GM19328 (cell line): ENCODE data around the gene RNF13.
"Not testable (repeated sequence)": the region's sequence is repeated elsewhere in the genome, so short reads cannot be mapped to it uniquely, and the experiment has no call there.

Source experiments
- ATAC-seq: cut with Tn5 transposase; IDR thresholded peaks from one replicate; pipeline ENCODE4 v1.9.1; 2021; ENCODE audit warnings: mild to moderate bottlenecking, moderate library complexity; ENCODE audit not compliant: unreplicated experiment

Gene RNF13

DNA sequence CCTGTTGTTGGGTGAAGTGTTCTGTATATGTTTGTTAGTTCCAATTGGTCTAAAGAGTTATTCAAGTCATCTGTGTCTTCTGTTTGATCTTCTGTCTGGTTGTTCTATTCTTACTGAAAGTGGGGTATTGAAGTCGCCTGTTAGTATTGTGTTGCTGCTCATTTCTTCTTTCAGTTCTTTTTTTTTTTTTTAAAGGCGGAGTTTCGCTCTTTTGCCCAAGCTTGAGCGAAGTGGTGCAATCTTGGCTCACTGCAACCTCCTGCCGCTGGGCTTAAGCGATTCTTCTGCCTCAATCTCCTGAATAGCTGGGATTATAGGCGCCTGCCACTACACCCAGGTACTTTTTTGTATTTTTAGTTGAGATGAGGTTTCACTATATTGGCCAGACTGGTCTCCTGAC, 134.2 kb downstream of the RNF13 start:
- no peak for ATAC-seq

DNA sequence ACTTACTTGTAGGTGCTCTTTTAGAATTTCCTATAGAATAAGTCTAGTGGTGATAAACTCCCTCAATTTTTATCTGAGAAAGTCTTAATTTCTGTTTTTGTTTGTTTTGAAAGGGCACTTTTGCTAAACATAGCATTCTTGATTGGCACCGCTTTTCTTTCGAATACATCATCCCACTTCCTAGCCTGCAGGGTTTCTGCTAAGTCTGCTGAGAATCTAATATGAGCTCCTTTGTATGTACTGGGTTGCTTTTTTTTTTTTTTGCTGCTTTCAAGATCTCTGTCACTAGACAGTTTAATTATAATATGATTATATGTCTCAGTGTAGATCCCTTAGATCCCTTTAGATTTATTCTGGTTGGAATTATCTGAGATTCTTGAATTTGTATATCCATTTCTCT, 136.2 kb downstream of the RNF13 start:
- ATAC-seq, result no peak

GRCh38 chr3:149954812-149955211, 141.8 kb downstream of the RNF13 start:
- no peak for ATAC-seq

GRCh38 chr3:149955449-149955848, 142.4 kb downstream of the RNF13 start:
- no peak for ATAC-seq

DNA sequence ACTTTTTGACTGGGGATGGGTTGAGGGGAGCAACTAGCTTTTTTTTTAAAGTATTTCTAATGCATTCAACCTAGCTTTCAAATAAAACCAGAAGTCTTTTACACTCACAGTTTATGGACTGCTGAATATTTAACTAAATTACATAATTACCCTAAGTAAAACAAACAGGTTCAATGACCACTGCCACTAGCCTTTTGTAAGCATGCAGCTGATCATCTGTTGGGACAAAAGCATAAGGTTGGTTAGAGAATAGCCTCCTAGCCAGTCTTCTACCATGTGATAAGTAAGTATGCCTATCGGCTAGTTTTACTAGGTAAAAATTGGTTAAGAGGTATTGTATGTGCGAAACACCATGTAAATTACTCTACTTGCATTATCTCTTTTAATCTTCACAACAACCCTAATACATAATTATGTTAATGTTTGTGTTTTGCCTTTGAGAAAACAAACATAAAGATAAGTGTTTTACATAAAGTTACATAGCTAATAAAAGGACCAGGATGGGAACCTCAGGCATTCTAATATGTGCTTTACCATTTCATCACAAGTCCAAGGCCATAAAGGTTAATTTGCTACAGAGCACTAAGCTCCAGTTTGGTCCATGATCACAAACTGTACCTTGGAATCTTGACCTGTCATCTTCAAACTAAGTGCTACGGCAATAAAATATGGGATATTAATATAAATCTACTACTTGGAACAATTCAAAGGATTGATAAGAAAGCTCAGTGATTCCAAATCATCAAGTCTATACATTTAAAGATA, 144.5 kb downstream of the RNF13 start:
- no peak for ATAC-seq

- ATAC-seq, result no peak
These were observed 145.3 kb downstream of the RNF13 start for GRCh38 chr3:149958171-149958796.

DNA sequence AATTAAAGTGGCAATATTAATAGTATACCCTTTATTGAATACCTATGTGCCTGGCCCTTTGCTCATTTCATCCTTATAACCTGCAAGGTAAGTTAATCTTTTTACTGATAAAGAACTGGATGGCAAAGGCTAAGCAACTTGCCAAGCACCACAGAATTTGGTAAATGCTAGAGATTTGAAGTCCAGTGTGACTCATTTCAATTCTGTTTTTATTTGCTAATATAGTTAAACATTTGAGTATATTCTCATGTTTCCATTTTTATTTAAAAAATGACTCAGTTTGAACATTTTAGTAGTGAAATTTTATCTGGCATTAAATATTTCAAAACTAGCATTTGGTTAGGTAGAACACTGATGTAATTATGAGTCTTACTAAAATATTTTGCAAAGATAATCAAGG, 146.4 kb downstream of the RNF13 start:
- no peak for ATAC-seq

DNA sequence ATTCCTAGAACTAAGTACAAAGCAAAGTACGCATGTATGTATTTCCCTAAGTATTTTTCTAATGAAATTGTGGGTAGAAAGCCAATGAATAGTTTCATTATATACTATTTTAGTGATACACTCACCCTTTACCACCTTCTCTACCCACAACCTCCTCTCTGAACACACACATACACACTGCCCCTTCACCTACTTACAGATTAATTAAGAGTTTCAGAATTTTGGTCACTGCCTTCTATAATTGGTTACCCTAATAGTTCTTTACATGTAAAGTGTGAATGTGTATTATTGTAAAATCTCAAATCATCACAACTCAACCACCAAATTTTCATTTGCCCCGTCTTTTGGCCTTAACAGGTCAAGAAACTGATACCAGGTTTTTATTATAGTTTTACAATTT, 150.5 kb downstream of the RNF13 start:
- no peak for ATAC-seq

DNA sequence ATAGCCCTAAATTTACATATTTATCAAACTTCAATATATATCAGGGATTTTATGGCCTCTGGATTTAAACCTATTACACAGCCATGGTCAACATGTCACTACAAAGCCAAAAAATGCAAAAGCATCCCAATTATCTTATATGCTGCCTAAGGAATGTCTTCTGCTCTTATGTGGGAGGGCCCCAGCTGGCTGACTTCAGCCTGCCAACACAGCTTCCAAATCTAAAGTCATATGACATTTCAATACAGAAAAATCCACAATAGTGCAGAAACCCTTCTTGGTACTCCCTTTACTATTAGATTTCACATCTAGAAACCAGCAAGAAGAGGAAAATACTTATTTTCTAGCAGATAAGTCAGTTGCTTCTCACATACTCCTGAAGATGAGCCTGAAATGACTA, 151.3 kb downstream of the RNF13 start:
- no peak for ATAC-seq

DNA sequence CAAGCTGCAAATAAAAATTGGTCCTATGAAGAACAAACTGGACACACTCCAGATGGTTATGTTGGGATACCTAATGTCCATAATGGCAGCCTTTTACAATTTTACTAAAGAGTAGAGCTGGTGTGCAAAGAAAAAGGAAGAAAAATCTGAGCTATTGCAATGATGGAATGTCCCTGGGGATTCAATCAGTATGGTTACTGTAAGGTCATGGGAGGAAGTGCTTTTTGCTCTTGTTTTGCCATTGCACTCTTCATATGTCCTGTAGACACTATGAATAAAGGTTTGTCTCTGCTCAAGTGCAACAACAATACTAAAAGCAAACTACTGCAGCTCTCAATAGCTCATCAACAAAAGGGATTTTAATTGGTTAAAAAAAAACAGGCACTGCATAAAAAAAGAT, 152.3 kb downstream of the RNF13 start:
- ATAC-seq, result no peak

DNA sequence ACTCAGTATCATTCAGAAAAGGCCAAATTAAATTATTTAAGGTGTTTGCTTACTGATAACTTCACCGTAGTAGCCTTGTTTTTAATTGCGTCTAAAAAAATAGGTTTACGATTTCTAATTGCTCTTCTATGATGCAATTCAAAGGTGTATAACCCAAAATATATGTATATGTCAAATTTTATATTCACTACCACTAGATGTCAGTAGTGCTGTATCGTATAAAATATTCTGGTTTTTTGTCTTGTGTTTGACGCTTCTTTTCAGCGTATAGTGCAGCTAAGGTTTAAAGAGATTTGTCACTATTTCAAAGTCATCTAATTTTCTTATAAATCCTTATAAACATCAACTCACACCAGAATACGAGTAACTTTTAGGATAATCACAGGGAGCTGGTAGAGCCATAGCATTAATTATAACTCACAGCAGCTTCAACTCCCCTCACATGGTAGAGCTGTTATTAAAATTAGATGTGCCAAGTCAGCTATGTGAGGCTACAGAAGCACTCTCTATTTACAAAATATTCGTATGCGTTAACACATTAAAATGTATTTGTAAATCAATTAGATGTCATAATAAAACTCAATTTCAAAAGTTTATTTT, 154.2 kb downstream of the RNF13 start:
- no peak for ATAC-seq

- ATAC-seq, result no peak
These were observed 155.2 kb downstream of the RNF13 start for GRCh38 chr3:149968216-149968615.

GRCh38 chr3:149969110-149969939, 156.3 kb downstream of the RNF13 start:
- ATAC-seq, result no peak

DNA sequence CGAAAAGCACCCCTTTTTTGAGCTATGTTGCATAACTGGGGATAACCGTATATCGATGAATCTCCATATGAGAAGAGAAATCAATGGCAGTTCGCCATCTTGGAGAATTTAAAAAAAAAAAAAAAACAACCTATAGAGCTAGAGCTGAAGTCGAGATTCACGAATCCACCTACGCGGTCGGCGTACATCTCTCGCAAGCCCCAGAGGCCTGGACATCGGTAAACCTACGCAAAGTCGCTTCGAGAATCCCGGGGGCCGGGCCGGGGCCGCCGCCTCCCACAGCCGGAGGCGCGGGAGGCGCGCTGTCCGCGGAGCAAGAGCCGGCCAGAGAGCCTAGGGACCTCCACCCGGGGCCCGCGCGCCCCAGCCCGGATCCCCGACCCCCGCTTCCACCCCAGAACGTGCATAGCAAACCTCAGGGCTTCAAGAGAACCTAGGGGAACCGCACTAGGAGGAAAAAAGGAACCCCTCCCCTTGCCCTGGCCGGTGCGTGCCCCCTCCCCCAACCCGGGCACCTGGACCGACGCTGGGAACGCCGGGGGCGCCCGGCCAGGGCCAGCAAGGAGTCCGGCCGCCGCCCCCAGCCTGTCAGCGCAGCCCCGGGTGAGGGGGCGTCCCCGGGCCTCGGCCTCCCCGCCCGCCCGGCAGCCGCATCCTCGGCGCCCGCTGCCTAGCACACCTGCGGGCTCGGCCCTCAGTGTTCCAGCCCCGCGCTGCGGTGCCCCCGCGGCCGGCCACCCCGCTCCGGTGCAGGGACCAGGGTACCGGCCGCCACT, 157.1 kb downstream of the RNF13 start:
- ATAC-seq, result peak; percentile 53

GRCh38 chr3:149970716-149971402, 157.8 kb downstream of the RNF13 start, which contains the start of gene PFN2:
TSS of gene PFN2 (minus strand) at chr3:149970895. CDS start at chr3:149970856, 39 bp downstream.
- ATAC-seq, result peak; percentile 45

DNA sequence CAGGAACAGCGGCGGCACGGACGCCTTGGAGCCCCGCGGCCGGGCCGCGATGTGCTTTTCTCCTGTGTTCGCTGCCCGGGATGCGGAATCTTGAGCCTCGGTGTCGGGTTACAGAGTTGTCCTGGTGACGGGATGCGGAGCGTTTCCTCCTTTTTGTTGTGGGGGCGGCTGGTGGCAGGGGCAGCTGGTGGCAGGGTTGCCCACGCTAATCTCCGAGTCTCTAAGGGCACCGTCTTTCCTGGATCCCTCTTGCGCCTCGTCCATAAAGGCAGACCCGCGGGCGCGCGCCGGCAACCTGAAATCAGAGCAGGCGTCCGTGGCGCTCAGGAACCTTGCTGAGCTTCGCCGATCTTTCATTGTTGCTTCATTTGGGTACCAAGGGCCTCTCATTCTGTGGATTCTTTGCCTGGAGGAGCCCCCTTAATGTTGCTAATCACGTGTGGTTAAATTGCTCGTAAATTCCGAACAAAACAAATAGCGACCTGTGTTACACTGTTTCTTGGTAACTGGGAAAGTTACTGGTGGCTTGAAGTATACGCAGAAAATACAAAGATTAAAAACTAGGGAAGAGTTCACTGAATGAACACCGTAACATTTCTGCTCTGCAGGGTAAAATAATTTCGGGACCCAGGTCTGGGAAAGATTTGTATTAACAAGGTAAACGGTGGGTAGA, 158.5 kb downstream of the RNF13 start:
- no peak for ATAC-seq

GRCh38 chr3:149975919-149976318, 162.9 kb downstream of the RNF13 start:
- no peak for ATAC-seq

DNA sequence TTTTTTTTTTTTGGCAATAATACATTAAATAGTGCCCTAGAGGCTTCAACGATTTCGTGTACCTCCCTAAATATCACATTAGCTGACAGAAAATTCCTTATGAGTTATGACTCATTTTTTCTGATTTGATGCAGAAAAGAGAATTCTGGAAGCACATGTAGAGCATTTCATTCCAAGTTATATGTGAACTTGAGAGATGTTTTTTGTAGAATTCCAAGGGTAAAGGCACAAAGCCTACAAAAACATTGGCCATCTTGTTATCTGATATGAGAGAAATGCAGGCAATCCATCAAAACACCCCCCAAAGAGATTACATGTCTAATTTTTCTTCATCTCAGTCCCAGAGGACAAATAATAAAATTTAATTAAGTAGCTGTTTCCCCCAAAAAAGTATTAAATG, 164.4 kb downstream of the RNF13 start:
- no peak for ATAC-seq

DNA sequence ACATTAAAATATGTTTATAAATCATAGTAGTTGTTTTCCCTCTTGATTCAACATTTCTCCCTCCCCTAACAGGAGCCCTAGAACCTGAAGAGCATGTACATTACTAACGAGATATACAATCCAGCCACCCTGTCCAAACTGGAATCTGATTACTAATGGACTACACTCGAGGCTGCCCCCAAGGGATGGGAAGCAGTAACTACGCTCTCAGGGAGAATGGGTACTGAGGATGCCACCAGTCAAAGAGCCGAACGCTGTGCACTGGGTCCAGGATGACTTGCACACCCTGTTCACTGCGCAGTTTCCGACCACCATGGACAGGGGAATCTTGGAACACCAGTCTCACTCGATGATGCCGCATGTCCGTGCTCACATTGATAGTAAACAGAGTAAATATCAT, 169.0 kb downstream of the RNF13 start:
- not testable (repeated sequence) for ATAC-seq
